Neural progenitor cell (in vitro differentiated cells): ENCODE results near the gene R3HDM4. TPM values are rescaled to one million over a fixed set of nuclear protein-coding genes. Genes with fewer than 3 reads are reported as not detected.

ENCODE experiments used
- DNase-seq: peaks from one replicate; pipeline ENCODE4 v3.0.0-alpha.2; 2016; ENCODE audit warnings: low spot score
- H2AFZ ChIP-seq: fragments of 200-600 bp; sonication (generic); replicated peaks from 2 replicates; pipeline ENCODE4 v1.6.1; 2016; ENCODE audit warnings: antibody characterized with exemption
- H3F3A ChIP-seq: fragments of 200-600 bp; sonication (generic); 2 replicates; pipeline ENCODE4 v1.6.1; 2016; ENCODE audit warnings: antibody characterized with exemption, low read depth
- H3K27ac ChIP-seq: fragments of 200-600 bp; sonication (generic); 2 replicates; pipeline ENCODE4 v1.5.1; 2016; ENCODE audit warnings: mild to moderate bottlenecking
- H3K27me3 ChIP-seq: fragments of 200-600 bp; sonication (generic); 2 replicates; pipeline ENCODE4 v1.6.1; 2016; ENCODE audit warnings: mild to moderate bottlenecking, moderate library complexity
- H3K36me3 ChIP-seq: fragments of 200-600 bp; sonication (generic); 2 replicates; pipeline ENCODE4 v1.5.1; 2016
- H3K4me1 ChIP-seq: fragments of 200-600 bp; sonication (generic); 2 replicates; pipeline ENCODE4 v1.6.1; 2016; ENCODE audit warnings: mixed run types
- H3K4me2 ChIP-seq: fragments of 200-600 bp; sonication (generic); 2 replicates; pipeline ENCODE4 v1.6.1; 2016
- H3K4me3 ChIP-seq: fragments of 200-600 bp; sonication (generic); 2 replicates; pipeline ENCODE4 v1.5.1; 2016
- H3K79me2 ChIP-seq: fragments of 200-600 bp; sonication (generic); 2 replicates; pipeline ENCODE4 v1.6.1; 2016; ENCODE audit warnings: low read depth
- H3K9ac ChIP-seq: fragments of 200-600 bp; sonication (generic); 2 replicates; pipeline ENCODE4 v1.6.1; 2016
- H3K9me3 ChIP-seq: fragments of 200-600 bp; sonication (generic); 2 replicates; pipeline ENCODE4 v1.5.1; 2016; ENCODE audit warnings: low read depth
- H4K20me1 ChIP-seq: fragments of 200-600 bp; sonication (generic); 2 replicates; pipeline ENCODE4 v1.6.1; 2016; ENCODE audit warnings: low read depth
- H3K27ac Mint-ChIP-seq: 3 replicates; pipeline ENCODE4 v1.8.0; 2021; ENCODE audit warnings: mixed read lengths
- H3K27me3 Mint-ChIP-seq: 2 replicates; pipeline ENCODE4 v1.8.0; 2022; ENCODE audit warnings: low read depth, mild to moderate bottlenecking, inconsistent platforms, moderate library complexity, mixed read lengths; ENCODE audit not compliant: insufficient read depth
- H3K36me3 Mint-ChIP-seq: 3 replicates; pipeline ENCODE4 v1.8.0; 2021; ENCODE audit warnings: mixed read lengths
- H3K4me1 Mint-ChIP-seq: 3 replicates; pipeline ENCODE4 v1.8.0; 2021; ENCODE audit warnings: mixed read lengths
- H3K4me3 Mint-ChIP-seq: 3 replicates; pipeline ENCODE4 v1.8.0; 2021; ENCODE audit warnings: mild to moderate bottlenecking, moderate library complexity, mixed read lengths
- H3K9me3 Mint-ChIP-seq: 3 replicates; pipeline ENCODE4 v1.8.0; 2020; ENCODE audit warnings: mixed read lengths
- CTCF ChIP-seq: fragments of 200-600 bp; sonication (generic); IDR thresholded peaks from 2 replicates; pipeline ENCODE4 v1.5.1; 2017; ENCODE audit warnings: antibody characterized with exemption, mild to moderate bottlenecking
- EZH2 ChIP-seq: fragments of 200-600 bp; sonication (generic); IDR thresholded peaks from 2 replicates; pipeline ENCODE4 v1.6.1; 2017; ENCODE audit warnings: antibody characterized with exemption, mild to moderate bottlenecking, moderate library complexity
- EZH2phosphoT487 ChIP-seq: fragments of 200-600 bp; sonication (generic); IDR thresholded peaks from 2 replicates; pipeline ENCODE4 v1.6.1; 2017; ENCODE audit warnings: antibody characterized with exemption
- total RNA-seq: library from RNA; depleted of rRNA; stranded (reverse); fragments of >200 nt; gene quantifications from 2 replicates; pipeline ENCODE4 v1.2.3, GENCODE V29; 2015; ENCODE audit warnings: low replicate concordance

Gene R3HDM4
- total RNA-seq, 1 donor from 2014 or later = 22.7 TPM

GRCh38 chr19:929891-930258 is 16.9 kb upstream of the R3HDM4 start:
- no peak for DNase-seq
- H3K36me3 Mint-ChIP-seq = peaks cover 6% of the 10 kb centered on the region
- peaks cover 59% of the 10 kb centered on the region for H4K20me1 ChIP-seq
- H3K4me1 Mint-ChIP-seq = peaks cover 5% of the 10 kb centered on the region
- no peak overlapping the region for H3K4me2 ChIP-seq
- no peak overlapping the region for H3K4me3 ChIP-seq
- no peaks in the 10 kb centered on the region for H3K27me3 ChIP-seq
- peaks cover under 1% of the 10 kb centered on the region for H3K27me3 Mint-ChIP-seq
- H3K79me2 ChIP-seq = peaks cover 91% of the 10 kb centered on the region
- H3K27ac ChIP-seq = no peak overlapping the region
- H3K9me3 Mint-ChIP-seq = no peaks in the 10 kb centered on the region
- no peak overlapping the region for H3K27ac Mint-ChIP-seq
- no peaks in the 10 kb centered on the region for H3K36me3 ChIP-seq
- H3F3A ChIP-seq = peaks cover 24% of the 10 kb centered on the region
- H2AFZ ChIP-seq = no peak overlapping the region
- no peak for TF ChIP-seq EZH2
- no peak for TF ChIP-seq EZH2phosphoT487
- no peak for TF ChIP-seq CTCF
- no peak overlapping the region for H3K9ac ChIP-seq
- no peaks in the 10 kb centered on the region for H3K9me3 ChIP-seq
- peaks cover 20% of the 10 kb centered on the region for H3K4me1 ChIP-seq
- peak overlapping the region; percentile 60 for H3K4me3 Mint-ChIP-seq

DNA sequence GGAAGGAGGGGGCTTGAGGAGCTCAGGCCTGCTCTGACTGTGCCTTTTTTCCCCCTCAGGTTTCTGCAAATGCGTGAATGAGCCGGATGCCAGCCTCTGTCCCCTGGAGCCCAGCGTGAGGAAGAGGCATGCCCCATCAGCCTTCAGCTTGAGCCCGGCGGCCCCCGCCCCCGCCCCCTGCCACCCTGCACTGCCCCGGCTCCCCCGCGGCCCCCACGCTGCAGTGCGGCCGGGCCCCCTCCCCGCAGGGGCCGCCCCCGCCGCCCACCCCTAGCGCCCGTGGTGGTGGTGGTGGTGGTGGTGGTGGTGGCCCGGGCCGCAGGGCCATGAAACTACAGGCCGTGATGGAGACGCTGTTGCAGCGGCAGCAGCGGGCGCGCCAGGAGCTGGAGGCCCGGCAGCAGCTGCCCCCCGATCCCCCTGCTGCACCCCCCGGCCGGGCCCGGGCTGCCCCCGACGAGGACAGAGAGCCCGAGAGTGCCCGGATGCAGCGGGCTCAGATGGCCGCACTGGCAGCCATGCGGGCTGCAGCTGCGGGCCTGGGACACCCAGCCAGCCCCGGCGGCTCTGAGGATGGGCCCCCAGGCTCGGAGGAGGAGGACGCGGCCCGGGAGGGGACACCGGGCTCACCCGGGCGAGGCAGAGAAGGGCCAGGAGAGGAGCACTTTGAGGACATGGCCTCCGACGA is 16.3 kb upstream of the R3HDM4 start:
- DNase-seq = no peak
- H3K9ac ChIP-seq = no peak overlapping the region
- H2AFZ ChIP-seq = no peak overlapping the region
- Mint-ChIP-seq H3K27ac (no peak overlapping the region), H3K9me3 (no peaks in the 10 kb centered on the region), H3K36me3 (peaks cover 6% of the 10 kb centered on the region), H3K4me3 (peak overlapping the region; percentile 60), H3K4me1 (peaks cover 5% of the 10 kb centered on the region), H3K27me3 (peaks cover 2% of the 10 kb centered on the region)
- H3K9me3 ChIP-seq = no peaks in the 10 kb centered on the region
- H3K27me3 ChIP-seq = peaks cover 4% of the 10 kb centered on the region
- no peaks in the 10 kb centered on the region for H3K36me3 ChIP-seq
- H3K4me2 ChIP-seq = no peak overlapping the region
- peaks cover 29% of the 10 kb centered on the region for H3F3A ChIP-seq
- H3K27ac ChIP-seq = no peak overlapping the region
- H4K20me1 ChIP-seq = peaks cover 54% of the 10 kb centered on the region
- peaks cover 86% of the 10 kb centered on the region for H3K79me2 ChIP-seq
- no peak overlapping the region for H3K4me3 ChIP-seq
- TF ChIP-seq EZH2phosphoT487 (no peak), EZH2 (no peak), CTCF (no peak)
- peaks cover 20% of the 10 kb centered on the region for H3K4me1 ChIP-seq

- Mint-ChIP-seq H3K4me1 (peaks cover 2% of the 10 kb centered on the region), H3K27ac (no peak overlapping the region), H3K36me3 (peaks cover 6% of the 10 kb centered on the region), H3K27me3 (peaks cover 2% of the 10 kb centered on the region), H3K4me3 (peak overlapping the region; percentile 93), H3K9me3 (no peaks in the 10 kb centered on the region)
- Histone ChIP-seq H3K36me3 (no peaks in the 10 kb centered on the region), H2AFZ (no peak overlapping the region), H3K27ac (no peak overlapping the region), H3K27me3 (peaks cover 4% of the 10 kb centered on the region), H4K20me1 (peaks cover 47% of the 10 kb centered on the region), H3K79me2 (peaks cover 79% of the 10 kb centered on the region), H3K9me3 (no peaks in the 10 kb centered on the region), H3F3A (peaks cover 36% of the 10 kb centered on the region), H3K4me2 (peak overlapping the region; percentile 84), H3K4me3 (no peak overlapping the region), H3K9ac (no peak overlapping the region), H3K4me1 (peaks cover 20% of the 10 kb centered on the region)
- no peak for DNase-seq
- TF ChIP-seq EZH2phosphoT487 (no peak), EZH2 (no peak), CTCF (no peak)
These were observed 15.6 kb upstream of the R3HDM4 start for GRCh38 chr19:928471-929202.
